Small intestine (tissue), 7 donors: ENCODE results near the gene PRR18. TPM values are rescaled to one million over a fixed set of nuclear protein-coding genes. Genes with fewer than 3 reads are reported as not detected.

Experiments
- DNase-seq, 2 donors: peaks; one replicate each; pipeline versions ENCODE4 v3.0.0 to v3.0.0-alpha.2; 2013
- FAIRE-seq: peaks from 2 replicates; lab custom pipeline; 2012; peaks lifted over from hg19 to GRCh38; lab: Jason Lieb, UNC
- H3K27ac ChIP-seq, 3 donors: one replicate each; pipeline ENCODE4 v1.5.1; 2013; ENCODE audit warnings: low read length in 2 of 3, mild to moderate bottlenecking in 2 of 3, control low read depth in 1 of 3, inconsistent platforms in 1 of 3, low read depth in 1 of 3, moderate library complexity in 1 of 3
- H3K27me3 ChIP-seq, 3 donors: one replicate each; pipeline ENCODE4 v1.6.1; 2013; ENCODE audit warnings: low read length in 3 of 3, inconsistent platforms in 1 of 3; ENCODE audit not compliant: control insufficient read depth in 3 of 3, insufficient read depth in 3 of 3
- H3K36me3 ChIP-seq, 3 donors: one replicate each; pipeline ENCODE4 v1.6.1; 2013; ENCODE audit warnings: low read length in 3 of 3, inconsistent platforms in 1 of 3, low read depth in 1 of 3, mild to moderate bottlenecking in 1 of 3, moderate library complexity in 1 of 3; ENCODE audit not compliant: control insufficient read depth in 3 of 3, insufficient read depth in 2 of 3
- H3K4me1 ChIP-seq, 3 donors: one replicate each; pipeline ENCODE4 v1.6.1; 2013; ENCODE audit warnings: low read length in 2 of 3, inconsistent platforms in 1 of 3, low read depth in 1 of 3, mild to moderate bottlenecking in 1 of 3, moderate library complexity in 1 of 3; ENCODE audit not compliant: control insufficient read depth in 3 of 3, insufficient read depth in 2 of 3
- H3K4me3 ChIP-seq, 3 donors: one replicate each; pipeline ENCODE4 v1.5.1; 2013; ENCODE audit warnings: low read length in 3 of 3, control low read depth in 1 of 3, inconsistent platforms in 1 of 3, low read depth in 1 of 3, mild to moderate bottlenecking in 1 of 3, moderate library complexity in 1 of 3
- H3K9me3 ChIP-seq, 2 donors: one replicate each; pipeline ENCODE4 v1.6.1; 2013; ENCODE audit warnings: low read depth in 1 of 2, low read length in 1 of 2; ENCODE audit not compliant: control insufficient read depth in 2 of 2, insufficient read depth in 1 of 2
- WGBS, 3 donors: extraction: QIAGEN DNeasy Blood & Tissue Kit; methylation state at CpG; one replicate each; pipeline ENCODE4 v1.1.7; 2013; 5-methylcytosine and 5-hydroxymethylcytosine counted together
- polyA plus RNA-seq, 4 donors: library from polyadenylated mRNA; stranded (reverse) in 3 of 4; unstranded in 1 of 4; fragments of 200-250 nt in 3 of 4; fragments of 120-200 nt in 1 of 4; gene quantifications; one replicate each; pipeline versions ENCODE4 v1.2.1 to v1.2.3, GENCODE V29; 2013
- donor health status: healthy with polysubstance abuse.
- donor health status: control.
- donor health status: control.
- donor health status: Bipolar disorder and iron deficiency.
- donor health status: healthy.

PRR18 gene
- polyA plus RNA-seq, 4 donors = 0.43 to 0.68 (median 0.45) TPM; not detected in 1

DNA sequence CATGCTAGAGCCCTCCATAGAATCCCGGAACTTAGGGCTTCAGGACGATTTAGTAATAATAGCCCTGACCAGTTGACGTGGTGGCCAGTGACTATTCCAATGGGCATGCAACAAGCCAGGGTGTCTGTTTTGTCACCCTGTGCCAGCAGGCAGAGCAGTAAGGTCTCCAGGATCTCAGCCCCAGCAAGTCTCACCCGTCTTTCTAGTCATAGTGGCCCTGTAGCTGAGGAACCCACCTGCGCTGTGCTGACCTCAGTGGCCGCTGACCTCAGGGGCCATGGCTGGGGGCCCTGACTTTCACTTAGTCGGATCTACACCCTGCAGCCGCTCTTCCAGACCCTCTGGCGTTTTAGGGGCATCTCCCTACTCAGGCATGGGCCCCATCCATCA lies 36.8 kb downstream of the PRR18 start:
- Histone ChIP-seq H3K36me3 (no peaks in the 10 kb centered on the region), H3K27me3 (peaks cover 0 to 35% (median 2%) of the 10 kb centered on the region in 3 donors), H3K27ac (no peak overlapping the region), H3K9me3 (no peaks in the 10 kb centered on the region), H3K4me3 (no peak overlapping the region), H3K4me1 (no peaks in the 10 kb centered on the region)
- FAIRE-seq (no peak), DNase-seq (no peak)
- 81 to 88% (median 84%) methylated on average over 9 of the region's 9 CpGs for WGBS, 3 donors

DNA sequence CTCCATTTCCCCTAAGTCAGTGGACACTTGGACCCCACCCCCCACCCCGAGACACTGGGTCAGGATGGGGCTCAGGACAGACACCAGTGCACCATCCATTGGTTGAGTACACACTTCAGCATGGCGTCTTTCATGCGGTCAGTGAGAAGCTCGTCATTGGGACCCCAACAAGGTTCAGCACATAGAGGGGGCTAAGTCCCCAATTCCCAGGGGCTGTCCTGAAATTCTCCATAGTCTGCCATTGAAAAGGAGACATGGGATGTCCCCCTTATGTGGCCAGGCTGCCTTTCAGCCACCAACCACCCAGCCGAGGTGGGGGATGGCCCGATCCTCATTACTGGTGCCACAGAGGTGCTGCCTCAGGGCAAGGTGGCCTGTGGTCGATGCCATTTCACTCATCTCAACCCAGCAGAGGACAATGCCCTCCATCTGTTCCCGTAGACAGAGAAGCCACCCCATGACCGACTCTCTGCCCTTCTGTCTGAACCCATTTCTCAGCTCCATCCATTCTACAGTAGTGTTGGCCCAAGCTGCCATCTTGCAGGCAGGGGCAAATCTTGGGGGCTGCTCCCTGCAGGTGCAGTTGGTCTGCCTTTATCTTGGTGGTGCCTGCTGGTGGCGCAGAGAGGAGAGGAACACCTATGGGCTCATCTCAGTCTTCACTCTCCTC lies 37.4 kb downstream of the PRR18 start:
- Histone ChIP-seq H3K4me1 (no peaks in the 10 kb centered on the region), H3K36me3 (no peaks in the 10 kb centered on the region), H3K9me3 (no peaks in the 10 kb centered on the region), H3K4me3 (no peak overlapping the region), H3K27ac (no peak overlapping the region), H3K27me3 (peaks cover 0 to 35% (median 2%) of the 10 kb centered on the region in 3 donors)
- FAIRE-seq (no peak), DNase-seq (no peak)
- 76 to 84% (median 81%) methylated on average over 10 of the region's 10 CpGs for WGBS, 3 donors

- no peak overlapping the region for H3K27ac ChIP-seq
- DNase-seq (no peak), FAIRE-seq (no peak)
- H3K4me1 ChIP-seq = no peaks in the 10 kb centered on the region
- H3K4me3 ChIP-seq = no peak overlapping the region
- H3K9me3 ChIP-seq = no peaks in the 10 kb centered on the region
- no peaks in the 10 kb centered on the region for H3K36me3 ChIP-seq
- H3K27me3 ChIP-seq = peaks cover 0 to 33% (median 2%) of the 10 kb centered on the region in 3 donors
- WGBS, 3 donors = 66 to 82% (median 78%) methylated on average over 15 of the region's 15 CpGs
Observed at GRCh38 chr6:166269301-166270039, 38.7 kb downstream of the PRR18 start.

- FAIRE-seq (no peak), DNase-seq (no peak)
- WGBS, 3 donors = 23 to 39% (median 31%) methylated on average over 9 of the region's 9 CpGs
- Histone ChIP-seq H3K36me3 (no peaks in the 10 kb centered on the region), H3K27me3 (peaks cover 0 to 33% (median 2%) of the 10 kb centered on the region in 3 donors), H3K9me3 (no peaks in the 10 kb centered on the region), H3K27ac (no peak overlapping the region), H3K4me3 (no peak overlapping the region), H3K4me1 (no peaks in the 10 kb centered on the region)
Observed at GRCh38 chr6:166268431-166268830, 39.8 kb downstream of the PRR18 start.

- FAIRE-seq (no peak), DNase-seq (no peak)
- H3K4me3 ChIP-seq = no peak overlapping the region
- no peaks in the 10 kb centered on the region for H3K36me3 ChIP-seq
- H3K4me1 ChIP-seq = no peaks in the 10 kb centered on the region
- H3K27ac ChIP-seq = no peak overlapping the region
- H3K9me3 ChIP-seq = no peaks in the 10 kb centered on the region
- peaks cover 0 to 33% (median 2%) of the 10 kb centered on the region in 3 donors for H3K27me3 ChIP-seq
- WGBS, 3 donors = 90 to 98% (median 95%) methylated on average over 5 of the region's 5 CpGs
Observed at GRCh38 chr6:166267526-166267925, 40.7 kb downstream of the PRR18 start.

DNA sequence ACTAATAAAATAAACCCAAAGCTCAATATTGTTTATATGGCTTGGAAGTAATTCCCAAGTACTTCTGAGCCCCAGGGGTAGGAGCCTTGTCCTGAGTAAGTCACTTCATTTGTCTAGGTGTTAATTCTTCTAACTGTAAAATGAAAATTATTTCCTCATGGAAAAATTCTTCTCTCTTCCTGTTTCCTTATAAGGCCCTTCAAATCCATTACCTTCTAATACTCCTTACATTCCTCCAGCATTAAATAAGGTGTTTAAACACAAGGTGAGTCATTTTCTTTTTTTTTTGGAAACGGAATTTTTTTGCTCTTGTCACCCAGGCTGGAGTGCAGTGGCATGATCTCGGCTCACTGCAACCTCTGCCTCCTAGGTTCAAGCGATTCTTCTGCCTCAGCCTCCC lies 41.9 kb downstream of the PRR18 start:
- Histone ChIP-seq H3K4me1 (no peaks in the 10 kb centered on the region), H3K36me3 (no peaks in the 10 kb centered on the region), H3K27me3 (peaks cover 0 to 33% (median 2%) of the 10 kb centered on the region in 3 donors), H3K27ac (no peak overlapping the region), H3K4me3 (no peak overlapping the region), H3K9me3 (no peaks in the 10 kb centered on the region)
- FAIRE-seq = no peak
- no peak for DNase-seq
- 80 to 87% (median 83%) methylated on average over 3 of the region's 3 CpGs for WGBS, 3 donors

DNA sequence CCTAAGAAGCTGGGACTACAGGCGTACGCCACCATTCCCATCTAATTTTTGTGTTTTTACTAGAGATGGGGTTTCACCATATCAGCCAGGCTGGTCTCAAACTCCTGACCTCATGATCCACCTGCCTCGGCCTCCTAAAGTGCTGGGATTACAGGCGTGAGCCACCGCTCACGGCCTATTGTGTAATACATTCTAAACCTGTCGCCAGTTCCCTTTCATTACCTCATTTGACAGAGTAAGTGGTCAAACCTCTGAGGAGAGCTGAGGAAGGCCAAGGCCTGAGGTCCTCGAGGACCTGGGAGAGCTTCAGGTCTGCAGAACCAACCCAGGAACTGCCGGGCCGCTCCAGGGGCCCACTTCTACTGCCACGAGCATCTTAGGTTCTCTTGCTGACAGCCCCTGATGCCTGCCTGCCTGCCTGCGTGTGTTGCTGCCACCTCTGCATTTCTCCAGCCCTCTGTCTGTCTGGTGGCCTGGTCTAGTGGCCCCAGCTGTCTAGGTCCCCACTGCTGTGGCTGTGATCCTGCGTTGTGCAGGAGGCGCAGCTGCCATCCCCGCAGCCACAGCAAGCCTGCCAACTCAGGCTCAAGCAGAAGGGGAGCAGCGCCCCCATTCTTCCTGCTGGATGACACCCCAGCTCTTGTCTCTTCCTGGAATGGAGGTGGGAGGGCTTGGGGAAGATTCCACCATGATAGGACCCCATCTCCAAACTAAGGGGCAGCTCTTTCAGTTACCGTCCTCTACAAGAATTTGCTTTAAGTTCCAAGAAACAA lies 45.3 kb downstream of the PRR18 start:
- no peaks in the 10 kb centered on the region for H3K4me1 ChIP-seq
- no peaks in the 10 kb centered on the region for H3K9me3 ChIP-seq
- H3K27ac ChIP-seq = no peak overlapping the region
- FAIRE-seq (no peak), DNase-seq (no peak)
- WGBS, 3 donors = 84 to 93% (median 84%) methylated on average over 16 to 17 of the region's 17 CpGs
- no peaks in the 10 kb centered on the region for H3K36me3 ChIP-seq
- peaks cover 0 to 13% (median 0%) of the 10 kb centered on the region in 3 donors for H3K27me3 ChIP-seq
- H3K4me3 ChIP-seq = no peak overlapping the region

DNA sequence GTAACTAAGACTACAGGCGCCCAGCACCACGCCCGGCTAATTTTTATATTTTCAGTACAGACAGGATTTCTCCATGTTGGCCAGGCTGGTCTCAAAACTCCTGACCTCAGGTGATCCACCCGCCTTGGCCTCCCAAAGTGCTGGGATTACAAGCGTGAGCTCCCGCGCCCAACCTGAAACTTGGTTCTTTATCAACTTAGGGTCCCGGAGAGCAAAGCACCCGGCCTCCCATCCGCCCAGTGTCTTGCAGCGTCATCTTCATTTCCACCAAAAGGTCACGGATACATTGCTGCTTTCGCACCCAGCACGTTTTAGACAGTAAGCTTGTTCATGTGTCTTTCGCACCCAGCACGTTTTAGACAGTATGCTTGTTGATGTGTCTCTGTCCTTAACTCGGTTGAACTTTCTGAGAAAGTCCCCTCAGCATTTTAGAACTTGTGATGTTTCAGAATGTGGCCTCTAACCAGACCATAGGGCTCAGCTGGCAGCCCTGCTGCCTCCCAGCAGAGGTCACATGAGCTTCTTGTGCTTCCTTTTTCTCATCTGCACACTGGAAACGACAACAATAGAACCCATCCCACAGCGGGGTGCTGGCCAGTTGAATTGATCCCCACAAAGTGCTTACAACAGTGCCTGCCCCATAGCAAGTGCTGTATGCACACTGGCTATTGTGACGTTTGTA lies 48.8 kb downstream of the PRR18 start:
- FAIRE-seq = no peak
- H3K27ac ChIP-seq = peak overlapping the region in 2 of 3 donors; percentile 24 to 50

More for the DNA sequence above, 48.8 kb downstream of the PRR18 start:
- H3K4me1 ChIP-seq = no peaks in the 10 kb centered on the region
- 71 to 87% (median 80%) methylated on average over 20 of the region's 20 CpGs for WGBS, 3 donors
- DNase-seq = no peak
- H3K27me3 ChIP-seq = peaks cover 0 to 20% (median 0%) of the 10 kb centered on the region in 3 donors
- H3K4me3 ChIP-seq = no peak overlapping the region
- no peaks in the 10 kb centered on the region for H3K9me3 ChIP-seq
- no peaks in the 10 kb centered on the region for H3K36me3 ChIP-seq
